ENCODE measurements around the gene TMEM233.

Gene TMEM233

GRCh38 chr12:119620490-119620889, 26.9 kb downstream of the TMEM233 start:
- H3K4me3 ChIP-seq (ENCODE audit: low read depth, low read length): no peak overlapping the region
- TF ChIP-seq, protein P1, sequence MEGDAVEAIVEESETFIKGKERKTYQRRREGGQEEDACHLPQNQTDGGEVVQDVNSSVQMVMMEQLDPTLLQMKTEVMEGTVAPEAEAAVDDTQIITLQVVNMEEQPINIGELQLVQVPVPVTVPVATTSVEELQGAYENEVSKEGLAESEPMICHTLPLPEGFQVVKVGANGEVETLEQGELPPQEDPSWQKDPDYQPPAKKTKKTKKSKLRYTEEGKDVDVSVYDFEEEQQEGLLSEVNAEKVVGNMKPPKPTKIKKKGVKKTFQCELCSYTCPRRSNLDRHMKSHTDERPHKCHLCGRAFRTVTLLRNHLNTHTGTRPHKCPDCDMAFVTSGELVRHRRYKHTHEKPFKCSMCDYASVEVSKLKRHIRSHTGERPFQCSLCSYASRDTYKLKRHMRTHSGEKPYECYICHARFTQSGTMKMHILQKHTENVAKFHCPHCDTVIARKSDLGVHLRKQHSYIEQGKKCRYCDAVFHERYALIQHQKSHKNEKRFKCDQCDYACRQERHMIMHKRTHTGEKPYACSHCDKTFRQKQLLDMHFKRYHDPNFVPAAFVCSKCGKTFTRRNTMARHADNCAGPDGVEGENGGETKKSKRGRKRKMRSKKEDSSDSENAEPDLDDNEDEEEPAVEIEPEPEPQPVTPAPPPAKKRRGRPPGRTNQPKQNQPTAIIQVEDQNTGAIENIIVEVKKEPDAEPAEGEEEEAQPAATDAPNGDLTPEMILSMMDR (IDR thresholded peaks at IDR 0.05; ENCODE audit: control insufficient read depth, extremely low read depth, insufficient read depth): no peak
- no peak for DNase-seq (ENCODE audit: low read depth)

GRCh38 chr12:119621878-119622277, 28.3 kb downstream of the TMEM233 start:
- no peak overlapping the region for H3K4me3 ChIP-seq (ENCODE audit: low read depth, low read length)
- DNase-seq (ENCODE audit: low read depth): peak; percentile 19
- TF ChIP-seq, protein P1 (IDR thresholded peaks at IDR 0.05; ENCODE audit: control insufficient read depth, extremely low read depth, insufficient read depth): no peak

GRCh38 chr12:119624966-119625365, 31.4 kb downstream of the TMEM233 start:
- no peak overlapping the region for H3K4me3 ChIP-seq (ENCODE audit: low read depth, low read length)
- DNase-seq (ENCODE audit: low read depth): no peak

DNA sequence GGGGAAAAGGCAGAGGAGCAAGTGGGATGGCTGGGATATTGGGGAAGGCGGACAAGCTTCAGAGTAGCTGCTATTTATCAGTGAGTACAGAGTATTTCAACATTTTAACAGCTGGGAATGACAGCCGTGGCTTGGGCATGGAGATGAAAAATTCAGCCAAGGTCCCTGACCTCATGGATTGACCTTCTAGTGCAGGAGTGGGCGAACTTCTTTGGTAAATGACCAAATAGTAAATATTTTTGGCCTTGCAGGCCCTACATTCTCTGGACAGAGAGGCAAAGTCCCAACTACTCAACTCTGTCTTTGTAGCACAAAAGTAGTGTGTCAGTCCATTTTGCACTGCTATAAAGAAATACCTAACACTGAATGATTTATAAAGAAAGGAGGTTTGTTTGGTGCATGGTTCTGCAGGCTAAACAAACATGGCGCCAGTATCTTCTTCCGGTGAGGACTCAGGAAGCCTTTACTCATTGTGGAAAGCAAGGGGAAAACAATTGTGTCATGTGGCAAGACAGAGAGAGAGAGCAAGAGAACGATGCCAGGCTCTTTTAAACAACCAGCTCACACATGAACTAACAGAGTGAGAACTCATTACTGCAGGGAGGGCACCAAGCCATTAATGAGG, 33.6 kb downstream of the TMEM233 start:
- H3K4me3 ChIP-seq (ENCODE audit: low read depth, low read length): no peak overlapping the region
- TF ChIP-seq, protein P1 (IDR thresholded peaks at IDR 0.05; ENCODE audit: control insufficient read depth, extremely low read depth, insufficient read depth): no peak
- DNase-seq (ENCODE audit: low read depth): no peak

More at GRCh38 chr12:119624966-119625365, 31.4 kb downstream of the TMEM233 start:
- TF ChIP-seq, protein P1 (IDR thresholded peaks at IDR 0.05; ENCODE audit: control insufficient read depth, extremely low read depth, insufficient read depth): no peak

- no peak for DNase-seq (ENCODE audit: low read depth)
- TF ChIP-seq, protein P1 (IDR thresholded peaks at IDR 0.05; ENCODE audit: control insufficient read depth, extremely low read depth, insufficient read depth): no peak
- no peak overlapping the region for H3K4me3 ChIP-seq (ENCODE audit: low read depth, low read length)
These were observed 34.1 kb downstream of the TMEM233 start for GRCh38 chr12:119627686-119628085.

- H3K4me3 ChIP-seq (ENCODE audit: low read depth, low read length): no peak overlapping the region
- DNase-seq (ENCODE audit: low read depth): no peak
- TF ChIP-seq, protein P1 (IDR thresholded peaks at IDR 0.05; ENCODE audit: control insufficient read depth, extremely low read depth, insufficient read depth): no peak
These were observed 36.7 kb downstream of the TMEM233 start for GRCh38 chr12:119630223-119630780.
